Astrocyte (in vitro differentiated cells and primary cell): Measurements from ENCODE around the gene STAP2. TPM values are rescaled to one million over a fixed set of nuclear protein-coding genes. Genes with fewer than 3 reads are reported as not detected.

Experiments used
- DNase-seq: peaks from one replicate; pipeline ENCODE4 v3.0.0-alpha.2; 2010; ENCODE audit warnings: low read depth
- FAIRE-seq: peaks from 2 replicates; lab custom pipeline; 2011; peaks lifted over from hg19 to GRCh38; lab: Jason Lieb, UNC
- H2AFZ ChIP-seq: 2 replicates; pipeline ENCODE4 v1.6.0; 2012; ENCODE audit warnings: low read depth, low read length, inconsistent platforms
- H3K27ac ChIP-seq: 2 replicates; pipeline ENCODE4 v1.5.1; 2011; ENCODE audit warnings: low read depth, low read length, inconsistent platforms
- H3K27me3 ChIP-seq: 2 replicates; pipeline ENCODE4 v1.6.0; 2011; ENCODE audit warnings: low read length, inconsistent platforms; ENCODE audit not compliant: insufficient read depth
- H3K36me3 ChIP-seq: 2 replicates; pipeline ENCODE4 v1.5.1; 2011; ENCODE audit warnings: low read length, inconsistent platforms; ENCODE audit not compliant: insufficient read depth
- H3K4me1 ChIP-seq: 2 replicates; pipeline ENCODE4 v1.5.1; 2011; ENCODE audit warnings: low read length, inconsistent platforms; ENCODE audit not compliant: insufficient read depth
- H3K4me2 ChIP-seq: 2 replicates; pipeline ENCODE4 v1.6.0; 2012; ENCODE audit warnings: low read length, inconsistent platforms
- H3K4me3 ChIP-seq: 2 replicates; pipeline ENCODE4 v1.5.1; 2011; ENCODE audit warnings: low read depth, mild to moderate bottlenecking, low read length, inconsistent platforms; ENCODE audit not compliant: insufficient read depth
- H3K79me2 ChIP-seq: 2 replicates; pipeline ENCODE4 v1.6.0; 2012; ENCODE audit warnings: mild to moderate bottlenecking, low read length, inconsistent platforms; ENCODE audit not compliant: insufficient read depth
- H3K9ac ChIP-seq: 2 replicates; pipeline ENCODE4 v1.6.0; 2012; ENCODE audit warnings: mild to moderate bottlenecking, low read length, inconsistent platforms
- H3K9me3 ChIP-seq: 2 replicates; pipeline ENCODE4 v1.5.1; 2012; ENCODE audit warnings: low read depth, mild to moderate bottlenecking, low read length, inconsistent platforms; ENCODE audit not compliant: insufficient read depth
- H4K20me1 ChIP-seq: 2 replicates; pipeline ENCODE4 v1.6.0; 2012; ENCODE audit warnings: low read length, inconsistent platforms; ENCODE audit not compliant: insufficient read depth
- H3K27ac Mint-ChIP-seq: one replicate; pipeline ENCODE4 v1.8.0; 2021; ENCODE audit warnings: mild to moderate bottlenecking, mixed read lengths; ENCODE audit not compliant: unreplicated experiment
- H3K27me3 Mint-ChIP-seq: one replicate; pipeline ENCODE4 v1.8.0; 2021; ENCODE audit warnings: low read depth, mixed read lengths; ENCODE audit not compliant: unreplicated experiment
- H3K36me3 Mint-ChIP-seq: one replicate; pipeline ENCODE4 v1.8.0; 2021; ENCODE audit warnings: low read depth, mixed read lengths; ENCODE audit not compliant: unreplicated experiment
- H3K4me1 Mint-ChIP-seq: one replicate; pipeline ENCODE4 v1.8.0; 2021; ENCODE audit warnings: low read depth, mixed read lengths; ENCODE audit not compliant: unreplicated experiment
- H3K4me3 Mint-ChIP-seq: one replicate; pipeline ENCODE4 v1.8.0; 2021; ENCODE audit warnings: mild to moderate bottlenecking, moderate library complexity, mixed read lengths; ENCODE audit not compliant: unreplicated experiment
- H3K9me3 Mint-ChIP-seq: one replicate; pipeline ENCODE4 v1.8.0; 2021; ENCODE audit warnings: mild to moderate bottlenecking, mixed read lengths; ENCODE audit not compliant: unreplicated experiment
- EZH2 ChIP-seq: IDR thresholded peaks from 2 replicates; pipeline ENCODE4 v1.6.1; 2012; ENCODE audit warnings: mild to moderate bottlenecking, low read length, inconsistent platforms; ENCODE audit not compliant: insufficient read depth
- total RNA-seq: library from RNA; stranded (reverse); gene quantifications from 2 replicates; pipeline ENCODE4 v1.2.1, GENCODE V29; 2021
- TF ChIP-seq, protein P1 (sequence below): IDR thresholded peaks from 2 replicates; pipeline ENCODE4 v1.5.1; 2011; ENCODE audit warnings: low read depth, mild to moderate bottlenecking, inconsistent platforms, low read length, moderate library complexity; ENCODE audit not compliant: insufficient read depth

STAP2 gene
- total RNA-seq, 1 donor from 2014 or later = 5.3 TPM

DNA sequence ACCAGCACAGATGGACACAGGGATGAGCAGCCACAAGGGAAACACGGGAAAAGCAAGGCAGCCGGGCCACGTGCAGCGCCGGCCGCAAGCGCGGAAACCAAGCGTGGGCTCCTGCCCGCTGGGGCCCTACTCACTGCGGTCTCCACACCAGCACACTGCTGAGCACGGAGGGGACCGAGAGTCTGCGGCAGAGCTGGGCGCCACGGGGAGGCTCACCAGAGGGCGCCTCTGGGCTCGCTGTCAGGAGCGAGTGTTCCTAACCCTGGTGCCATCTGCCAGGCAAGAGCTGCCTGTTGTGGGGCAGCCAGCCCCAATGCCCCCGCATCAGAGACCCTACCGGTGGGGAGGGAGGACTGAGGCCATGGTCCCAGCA is 31.2 kb upstream of the STAP2 start:
- Histone ChIP-seq H3K4me1 (peaks cover 39% of the 10 kb centered on the region), H3K4me3 (no peak overlapping the region), H4K20me1 (peaks cover 86% of the 10 kb centered on the region), H3K27ac (no peak overlapping the region), H2AFZ (no peak overlapping the region), H3K79me2 (peaks cover 88% of the 10 kb centered on the region), H3K4me2 (peak overlapping the region; percentile 63), H3K9me3 (no peaks in the 10 kb centered on the region), H3K9ac (peak overlapping the region; percentile 50), H3K27me3 (no peaks in the 10 kb centered on the region), H3K36me3 (peaks cover 3% of the 10 kb centered on the region)
- DNase-seq (no peak), FAIRE-seq (no peak)
- Mint-ChIP-seq H3K36me3 (peaks cover 8% of the 10 kb centered on the region), H3K27ac (no peak overlapping the region), H3K4me1 (peaks cover 21% of the 10 kb centered on the region), H3K9me3 (no peaks in the 10 kb centered on the region), H3K4me3 (no peak overlapping the region), H3K27me3 (no peaks in the 10 kb centered on the region)
- TF ChIP-seq EZH2 = no peak
- TF ChIP-seq, protein P1, sequence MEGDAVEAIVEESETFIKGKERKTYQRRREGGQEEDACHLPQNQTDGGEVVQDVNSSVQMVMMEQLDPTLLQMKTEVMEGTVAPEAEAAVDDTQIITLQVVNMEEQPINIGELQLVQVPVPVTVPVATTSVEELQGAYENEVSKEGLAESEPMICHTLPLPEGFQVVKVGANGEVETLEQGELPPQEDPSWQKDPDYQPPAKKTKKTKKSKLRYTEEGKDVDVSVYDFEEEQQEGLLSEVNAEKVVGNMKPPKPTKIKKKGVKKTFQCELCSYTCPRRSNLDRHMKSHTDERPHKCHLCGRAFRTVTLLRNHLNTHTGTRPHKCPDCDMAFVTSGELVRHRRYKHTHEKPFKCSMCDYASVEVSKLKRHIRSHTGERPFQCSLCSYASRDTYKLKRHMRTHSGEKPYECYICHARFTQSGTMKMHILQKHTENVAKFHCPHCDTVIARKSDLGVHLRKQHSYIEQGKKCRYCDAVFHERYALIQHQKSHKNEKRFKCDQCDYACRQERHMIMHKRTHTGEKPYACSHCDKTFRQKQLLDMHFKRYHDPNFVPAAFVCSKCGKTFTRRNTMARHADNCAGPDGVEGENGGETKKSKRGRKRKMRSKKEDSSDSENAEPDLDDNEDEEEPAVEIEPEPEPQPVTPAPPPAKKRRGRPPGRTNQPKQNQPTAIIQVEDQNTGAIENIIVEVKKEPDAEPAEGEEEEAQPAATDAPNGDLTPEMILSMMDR = peak; percentile 11

DNA sequence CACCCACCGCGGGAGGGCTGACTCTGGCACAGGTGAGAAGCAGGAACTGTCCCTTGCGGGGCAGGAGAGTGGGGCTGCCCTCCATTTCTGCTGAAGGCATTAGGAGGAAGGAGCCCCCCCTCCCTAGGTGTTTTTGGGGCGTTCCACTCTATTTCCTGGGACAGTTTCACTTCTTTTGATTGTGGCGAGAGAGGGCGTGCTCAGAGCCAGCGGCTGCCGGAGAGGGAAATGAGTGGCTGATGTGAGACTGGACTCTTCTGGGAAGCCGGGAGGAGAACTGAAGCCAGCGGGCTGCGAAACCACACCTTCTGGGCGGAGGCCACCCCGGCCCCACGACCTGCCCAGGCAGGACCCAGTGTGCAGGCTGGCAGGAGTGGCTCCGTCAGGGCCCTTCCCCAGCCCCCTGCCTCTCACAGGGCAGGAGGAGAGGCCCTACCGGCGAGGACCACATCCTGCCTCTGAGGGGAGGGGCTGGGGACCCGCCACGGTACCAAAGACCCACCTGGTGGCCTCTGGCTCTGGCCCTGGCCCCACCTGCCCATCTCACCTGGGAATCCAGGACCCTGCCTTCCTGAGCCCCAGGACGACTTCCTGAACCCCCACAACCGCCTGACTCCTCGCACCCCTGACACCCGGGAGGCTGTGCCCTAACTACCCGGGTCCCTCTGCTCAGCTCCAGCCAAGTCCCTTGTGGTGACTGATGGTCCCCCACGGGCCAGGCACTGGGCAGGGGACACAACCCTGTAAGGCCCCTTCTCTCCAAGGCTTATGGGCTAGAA is 30.7 kb upstream of the STAP2 start:
- H2AFZ ChIP-seq = no peak overlapping the region
- H3K36me3 ChIP-seq = peaks cover 3% of the 10 kb centered on the region
- H3K4me1 ChIP-seq = peaks cover 34% of the 10 kb centered on the region
- no peaks in the 10 kb centered on the region for H3K9me3 ChIP-seq
- no peak for TF ChIP-seq EZH2
- TF ChIP-seq, protein P1 = no peak
- H3K4me2 ChIP-seq = peak overlapping the region; percentile 63
- H4K20me1 ChIP-seq = peaks cover 83% of the 10 kb centered on the region
- peak overlapping the region; percentile 50 for H3K9ac ChIP-seq
- peak overlapping the region; percentile 27 for H3K4me3 Mint-ChIP-seq
- H3K27me3 Mint-ChIP-seq = no peaks in the 10 kb centered on the region
- peak overlapping the region; percentile 38 for H3K27ac ChIP-seq
- H3K4me3 ChIP-seq = no peak overlapping the region
- peaks cover 20% of the 10 kb centered on the region for H3K4me1 Mint-ChIP-seq
- H3K9me3 Mint-ChIP-seq = no peaks in the 10 kb centered on the region
- peak overlapping the region; percentile 41 for H3K27ac Mint-ChIP-seq
- H3K36me3 Mint-ChIP-seq = peaks cover 8% of the 10 kb centered on the region
- no peaks in the 10 kb centered on the region for H3K27me3 ChIP-seq
- FAIRE-seq (no peak), DNase-seq (no peak)
- H3K79me2 ChIP-seq = peaks cover 82% of the 10 kb centered on the region
